SU-DHL-6 (cell line): ENCODE results near the gene ZNF580.

ENCODE experiments used
- H2AFZ ChIP-seq: fragments of 200-600 bp; sonication (generic); 2 replicates; pipeline ENCODE4 v1.6.1; 2014; ENCODE audit warnings: low read depth, mild to moderate bottlenecking, moderate library complexity, mixed read lengths, antibody characterized with exemption, low read length; ENCODE audit not compliant: severe bottlenecking
- H3F3A ChIP-seq: fragments of 200-600 bp; shearing (Covaris generic); 2 replicates; pipeline ENCODE4 v1.6.0; 2016; ENCODE audit warnings: antibody characterized with exemption, mild to moderate bottlenecking; ENCODE audit not compliant: insufficient read depth
- H3K27ac ChIP-seq: fragments of 200-600 bp; sonication (generic); 2 replicates; pipeline ENCODE4 v1.5.1; 2016; ENCODE audit warnings: low read depth, mild to moderate bottlenecking, low read length, moderate library complexity, mixed read lengths
- H3K27me3 ChIP-seq: fragments of 200-600 bp; sonication (generic), shearing (Covaris generic); 2 replicates; pipeline ENCODE4 v1.6.0; 2014; ENCODE audit warnings: mild to moderate bottlenecking, low read length
- H3K36me3 ChIP-seq: fragments of 200-600 bp; sonication (generic); 2 replicates; pipeline ENCODE4 v1.6.1; 2014; ENCODE audit warnings: mild to moderate bottlenecking, low read length, mixed read lengths
- H3K4me2 ChIP-seq: fragments of 300-600, 200-600 bp; shearing (Covaris generic), sonication (generic); 2 replicates; pipeline ENCODE4 v1.6.0; 2014; ENCODE audit warnings: low read length, low read depth, mild to moderate bottlenecking; ENCODE audit not compliant: poor library complexity, severe bottlenecking
- H3K4me3 ChIP-seq: fragments of 200-600 bp; sonication (generic); 2 replicates; pipeline ENCODE4 v1.5.1; 2014; ENCODE audit warnings: antibody characterized with exemption, low read length, mild to moderate bottlenecking, mixed read lengths; ENCODE audit not compliant: insufficient read depth, poor library complexity, severe bottlenecking
- H3K79me2 ChIP-seq: fragments of 200-600 bp; sonication (generic); 2 replicates; pipeline ENCODE4 v1.6.1; 2014; ENCODE audit warnings: mild to moderate bottlenecking, low read length, moderate library complexity; ENCODE audit not compliant: insufficient read depth
- H3K9ac ChIP-seq: fragments of 200-600 bp; sonication (generic); 2 replicates; pipeline ENCODE4 v1.7.0; 2014; ENCODE audit warnings: mild to moderate bottlenecking, low read length
- H3K9me2 ChIP-seq: fragments of 200-600 bp; sonication (generic); replicated peaks from 2 replicates; pipeline ENCODE4 v1.6.1; 2014; ENCODE audit warnings: low read length; ENCODE audit not compliant: insufficient read depth
- H3K9me3 ChIP-seq: fragments of 200-600 bp; sonication (generic); 2 replicates; pipeline ENCODE4 v1.6.1; 2014; ENCODE audit warnings: low read length, mixed read lengths; ENCODE audit not compliant: insufficient read depth
- H4K20me1 ChIP-seq: fragments of 200-600 bp; sonication (generic); 2 replicates; pipeline ENCODE4 v1.6.1; 2014; ENCODE audit warnings: low read depth, mild to moderate bottlenecking, antibody characterized with exemption, low read length, moderate library complexity, mixed read lengths
- CTCF ChIP-seq: fragments of 200-600 bp; sonication (generic); IDR thresholded peaks from one replicate; pipeline ENCODE4 v1.5.1; 2017; ENCODE audit warnings: antibody characterized with exemption, mild to moderate bottlenecking, low read length, moderate library complexity; ENCODE audit not compliant: insufficient read depth, poor library complexity, severe bottlenecking
- EZH2phosphoT487 ChIP-seq: fragments of 200-600 bp; sonication (generic), shearing (Covaris generic); conservative IDR thresholded peaks from 2 replicates; pipeline ENCODE4 v1.6.1; 2018; ENCODE audit warnings: mild to moderate bottlenecking, antibody characterized with exemption, low read length, moderate library complexity, mixed read lengths

Gene ZNF580, protein sequence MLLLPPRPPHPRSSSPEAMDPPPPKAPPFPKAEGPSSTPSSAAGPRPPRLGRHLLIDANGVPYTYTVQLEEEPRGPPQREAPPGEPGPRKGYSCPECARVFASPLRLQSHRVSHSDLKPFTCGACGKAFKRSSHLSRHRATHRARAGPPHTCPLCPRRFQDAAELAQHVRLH

DNA sequence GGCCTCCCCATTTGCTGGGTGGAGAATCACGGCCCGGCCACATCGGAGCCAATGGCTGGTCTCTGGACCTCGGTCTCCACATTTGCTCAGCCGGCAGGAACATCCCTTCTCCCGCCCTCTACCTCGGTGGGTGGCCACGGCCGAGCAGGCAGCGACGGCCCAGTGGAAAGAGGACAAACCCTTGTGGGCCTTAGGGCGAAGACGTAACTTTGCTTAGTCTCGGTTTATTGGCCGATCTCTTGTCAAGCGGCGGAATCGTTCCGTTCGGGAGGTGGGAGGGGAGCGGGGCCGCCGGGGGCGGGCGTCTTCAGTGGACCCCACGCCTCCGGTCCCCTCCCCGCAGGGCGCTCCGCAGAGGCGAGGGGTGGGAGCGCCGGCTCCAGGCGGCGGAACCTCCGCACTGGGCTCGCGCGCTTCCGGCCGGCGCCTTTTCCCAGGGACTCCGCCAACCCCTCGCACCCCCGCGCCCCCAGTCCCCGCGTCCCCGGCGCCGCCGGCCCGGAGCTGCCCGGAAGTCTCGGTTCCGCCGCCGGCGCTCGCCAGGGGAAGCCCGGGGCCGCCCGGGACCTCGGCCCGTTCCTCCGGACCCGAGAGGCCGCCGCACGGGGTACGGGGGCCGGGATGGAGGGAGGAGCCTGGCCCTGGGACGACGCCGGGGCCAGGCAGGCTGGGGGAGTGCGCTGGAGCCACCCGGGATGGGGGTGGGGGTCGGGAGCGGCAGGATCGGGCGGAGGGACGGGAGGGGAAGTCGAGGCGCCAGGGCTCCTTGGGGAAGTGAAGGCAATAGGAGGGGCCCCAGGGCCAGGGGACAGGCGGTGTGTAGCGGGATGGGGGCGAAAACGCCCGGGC lies at the start of gene ZNF580:
Gene ZNF580, plus strand, starts transcription at position 426 of the 849 bp plus-strand sequence. CDS start 1,507 bp downstream, outside the sequence.
- Histone ChIP-seq H2AFZ (peak within 1 kb of the TSS; percentile 8), H3K27me3 (no peaks in the 10 kb centered on the region), H3K4me3 (peak within 1 kb of the TSS; percentile 99), H3F3A (peaks cover 42% of the 10 kb centered on the region), H4K20me1 (no peaks in the 10 kb centered on the region), H3K27ac (peak within 1 kb of the TSS; percentile 90), H3K9ac (peak within 1 kb of the TSS; percentile 98), H3K79me2 (peaks cover 38% of the 10 kb centered on the region), H3K36me3 (no peaks in the 10 kb centered on the region; the same call in 1 of the 2 replicates), H3K9me3 (no peaks in the 10 kb centered on the region), H3K4me2 (peak within 1 kb of the TSS; percentile 71), H3K9me2 (no peaks in the 10 kb centered on the region)
- TF ChIP-seq EZH2phosphoT487 (no peak), CTCF (no peak)

DNA sequence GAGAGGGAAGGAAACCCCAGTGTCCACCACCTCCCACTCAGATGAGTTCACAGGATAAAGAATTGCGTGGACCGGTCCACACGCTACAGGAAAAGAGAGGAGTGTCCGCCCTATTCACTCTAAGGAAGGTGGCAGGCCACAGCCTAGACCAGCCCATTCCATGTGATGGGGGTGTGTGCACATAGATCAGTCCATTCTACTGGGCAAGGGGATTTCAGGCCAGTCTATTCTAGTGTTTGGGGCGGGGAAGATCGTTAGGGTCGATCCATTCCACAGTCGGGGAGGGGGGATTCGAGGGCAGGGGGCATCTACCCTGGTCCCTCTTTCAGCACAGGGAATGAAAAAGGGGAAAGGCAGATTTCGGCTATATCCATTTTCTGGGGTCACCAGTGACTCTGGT lies 49.2 kb upstream of the ZNF580 start:
- no peaks in the 10 kb centered on the region for H3F3A ChIP-seq

GRCh38 chr19:55592391-55593090 lies 48.3 kb upstream of the ZNF580 start:
- Histone ChIP-seq H3K27me3 (no peaks in the 10 kb centered on the region), H3K4me3 (no peak overlapping the region), H2AFZ (no peak overlapping the region), H3K9me3 (no peaks in the 10 kb centered on the region), H3F3A (no peaks in the 10 kb centered on the region), H3K27ac (no peak overlapping the region), H3K79me2 (no peaks in the 10 kb centered on the region), H3K9ac (no peak overlapping the region), H3K9me2 (no peaks in the 10 kb centered on the region), H3K36me3 (no peaks in the 10 kb centered on the region), H4K20me1 (no peaks in the 10 kb centered on the region), H3K4me2 (no peak overlapping the region)
- TF ChIP-seq CTCF (no peak), EZH2phosphoT487 (no peak)

More for the DNA sequence above, 49.2 kb upstream of the ZNF580 start:
- Histone ChIP-seq H3K4me2 (no peak overlapping the region), H3K4me3 (no peak overlapping the region), H3K36me3 (no peaks in the 10 kb centered on the region), H4K20me1 (no peaks in the 10 kb centered on the region), H2AFZ (no peak overlapping the region), H3K27ac (no peak overlapping the region), H3K9me3 (no peaks in the 10 kb centered on the region), H3K27me3 (no peaks in the 10 kb centered on the region), H3K79me2 (no peaks in the 10 kb centered on the region), H3K9me2 (no peaks in the 10 kb centered on the region), H3K9ac (no peak overlapping the region)
- TF ChIP-seq CTCF: no peak
- no peak for TF ChIP-seq EZH2phosphoT487
